ENCODE results near the gene BEND3.
"Not testable (repeated sequence)": the region's sequence is repeated elsewhere in the genome, so short reads cannot be mapped to it uniquely, and the experiment has no call there.

BEND3 gene

GRCh38 chr6:107101211-107101610 is 14.1 kb downstream of the BEND3 start:
- DNase-seq (ENCODE audit: low spot score in 2 of 2) = no peak
- H3K9me3 Mint-ChIP-seq = no peaks in the 10 kb centered on the region
- no peak for ATAC-seq (replicated peaks; ENCODE audit: extremely low read depth, poor library complexity, severe bottlenecking)
- no peak overlapping the region for H3K27ac Mint-ChIP-seq (ENCODE audit: low read depth)
- H3K27me3 Mint-ChIP-seq = no peaks in the 10 kb centered on the region
- no peaks in the 10 kb centered on the region for H3K36me3 Mint-ChIP-seq (ENCODE audit: insufficient read depth)
- H3K4me1 Mint-ChIP-seq = no peaks in the 10 kb centered on the region
- H3K4me3 Mint-ChIP-seq = no peak overlapping the region

- Mint-ChIP-seq H3K27me3 (no peaks in the 10 kb centered on the region), H3K4me1 (no peaks in the 10 kb centered on the region), H3K36me3 (ENCODE audit: insufficient read depth) (no peaks in the 10 kb centered on the region), H3K27ac (ENCODE audit: low read depth) (no peak overlapping the region), H3K4me3 (no peak overlapping the region), H3K9me3 (no peaks in the 10 kb centered on the region)
- DNase-seq (ENCODE audit: low spot score in 2 of 2) = no peak
- ATAC-seq (replicated peaks; ENCODE audit: extremely low read depth, poor library complexity, severe bottlenecking) = no peak
These were observed 16.6 kb downstream of the BEND3 start for GRCh38 chr6:107098436-107099307.

GRCh38 chr6:107084459-107084858 is 30.9 kb downstream of the BEND3 start:
- not testable (repeated sequence) for H3K4me1 Mint-ChIP-seq; H3K27me3 Mint-ChIP-seq; ATAC-seq (replicated peaks; ENCODE audit: extremely low read depth, poor library complexity, severe bottlenecking); DNase-seq (ENCODE audit: low spot score in 2 of 2); H3K9me3 Mint-ChIP-seq; H3K4me3 Mint-ChIP-seq; H3K27ac Mint-ChIP-seq (ENCODE audit: low read depth); H3K36me3 Mint-ChIP-seq (ENCODE audit: insufficient read depth)

- no peaks in the 10 kb centered on the region for H3K27me3 Mint-ChIP-seq
- H3K27ac Mint-ChIP-seq (ENCODE audit: low read depth) = no peak overlapping the region
- no peaks in the 10 kb centered on the region for H3K36me3 Mint-ChIP-seq (ENCODE audit: insufficient read depth)
- no peak overlapping the region for H3K4me3 Mint-ChIP-seq
- H3K9me3 Mint-ChIP-seq = no peaks in the 10 kb centered on the region
- ATAC-seq (replicated peaks; ENCODE audit: extremely low read depth, poor library complexity, severe bottlenecking) (no peak), DNase-seq (ENCODE audit: low spot score in 2 of 2) (no peak)
- H3K4me1 Mint-ChIP-seq = no peaks in the 10 kb centered on the region
These were observed 31.4 kb downstream of the BEND3 start for GRCh38 chr6:107083921-107084320.

GRCh38 chr6:107083047-107083768 is 32.1 kb downstream of the BEND3 start:
- H3K4me1 Mint-ChIP-seq = no peaks in the 10 kb centered on the region
- H3K4me3 Mint-ChIP-seq = no peak overlapping the region
- H3K27ac Mint-ChIP-seq (ENCODE audit: low read depth) = no peak overlapping the region
- no peaks in the 10 kb centered on the region for H3K27me3 Mint-ChIP-seq
- no peak for DNase-seq (ENCODE audit: low spot score in 2 of 2)
- no peaks in the 10 kb centered on the region for H3K36me3 Mint-ChIP-seq (ENCODE audit: insufficient read depth)
- H3K9me3 Mint-ChIP-seq = no peaks in the 10 kb centered on the region
- no peak for ATAC-seq (replicated peaks; ENCODE audit: extremely low read depth, poor library complexity, severe bottlenecking)

GRCh38 chr6:107082045-107082444 is 33.3 kb downstream of the BEND3 start:
- Mint-ChIP-seq H3K4me3 (no peak overlapping the region), H3K9me3 (no peaks in the 10 kb centered on the region), H3K4me1 (no peaks in the 10 kb centered on the region), H3K27me3 (no peaks in the 10 kb centered on the region), H3K36me3 (ENCODE audit: insufficient read depth) (no peaks in the 10 kb centered on the region), H3K27ac (ENCODE audit: low read depth) (no peak overlapping the region)
- no peak for ATAC-seq (replicated peaks; ENCODE audit: extremely low read depth, poor library complexity, severe bottlenecking)
- DNase-seq (ENCODE audit: low spot score in 2 of 2) = no peak

- DNase-seq (ENCODE audit: low spot score in 2 of 2) = no peak
These were observed 35.3 kb downstream of the BEND3 start for GRCh38 chr6:107080036-107080435.

GRCh38 chr6:107079429-107079828 is 35.9 kb downstream of the BEND3 start:
- Mint-ChIP-seq H3K4me3 (no peak overlapping the region), H3K27me3 (no peaks in the 10 kb centered on the region), H3K4me1 (no peaks in the 10 kb centered on the region), H3K9me3 (no peaks in the 10 kb centered on the region), H3K27ac (ENCODE audit: low read depth) (no peak overlapping the region), H3K36me3 (ENCODE audit: insufficient read depth) (no peaks in the 10 kb centered on the region)
- no peak for ATAC-seq (replicated peaks; ENCODE audit: extremely low read depth, poor library complexity, severe bottlenecking)
- DNase-seq (ENCODE audit: low spot score in 2 of 2) = no peak

More at GRCh38 chr6:107080036-107080435, 35.3 kb downstream of the BEND3 start:
- no peak for ATAC-seq (replicated peaks; ENCODE audit: extremely low read depth, poor library complexity, severe bottlenecking)
- H3K4me3 Mint-ChIP-seq = no peak overlapping the region
- H3K9me3 Mint-ChIP-seq = no peaks in the 10 kb centered on the region
- no peaks in the 10 kb centered on the region for H3K36me3 Mint-ChIP-seq (ENCODE audit: insufficient read depth)
- no peak overlapping the region for H3K27ac Mint-ChIP-seq (ENCODE audit: low read depth)
- H3K27me3 Mint-ChIP-seq = no peaks in the 10 kb centered on the region
- no peaks in the 10 kb centered on the region for H3K4me1 Mint-ChIP-seq

- Mint-ChIP-seq H3K9me3 (no peaks in the 10 kb centered on the region), H3K27me3 (no peaks in the 10 kb centered on the region), H3K4me1 (no peaks in the 10 kb centered on the region), H3K4me3 (no peak overlapping the region), H3K27ac (ENCODE audit: low read depth) (no peak overlapping the region), H3K36me3 (ENCODE audit: insufficient read depth) (no peaks in the 10 kb centered on the region)
- ATAC-seq (replicated peaks; ENCODE audit: extremely low read depth, poor library complexity, severe bottlenecking) (no peak), DNase-seq (ENCODE audit: low spot score in 2 of 2) (no peak)
These were observed 37.6 kb downstream of the BEND3 start for GRCh38 chr6:107077710-107078109.

- no peak for ATAC-seq (replicated peaks; ENCODE audit: extremely low read depth, poor library complexity, severe bottlenecking)
- DNase-seq (ENCODE audit: low spot score in 2 of 2) = no peak
- H3K27me3 Mint-ChIP-seq = no peaks in the 10 kb centered on the region
- no peaks in the 10 kb centered on the region for H3K36me3 Mint-ChIP-seq (ENCODE audit: insufficient read depth)
- no peak overlapping the region for H3K27ac Mint-ChIP-seq (ENCODE audit: low read depth)
- H3K4me3 Mint-ChIP-seq = no peak overlapping the region
- no peaks in the 10 kb centered on the region for H3K9me3 Mint-ChIP-seq
- no peaks in the 10 kb centered on the region for H3K4me1 Mint-ChIP-seq
These were observed 39.3 kb downstream of the BEND3 start for GRCh38 chr6:107075951-107076381.

GRCh38 chr6:107070686-107071085 is 44.6 kb downstream of the BEND3 start:
- ATAC-seq (replicated peaks; ENCODE audit: extremely low read depth, poor library complexity, severe bottlenecking) (no peak), DNase-seq (ENCODE audit: low spot score in 2 of 2) (no peak)
- no peaks in the 10 kb centered on the region for H3K27me3 Mint-ChIP-seq
- no peak overlapping the region for H3K4me3 Mint-ChIP-seq
- H3K4me1 Mint-ChIP-seq = no peaks in the 10 kb centered on the region
- no peak overlapping the region for H3K27ac Mint-ChIP-seq (ENCODE audit: low read depth)
- peaks cover 1% of the 10 kb centered on the region for H3K36me3 Mint-ChIP-seq (ENCODE audit: insufficient read depth)
- H3K9me3 Mint-ChIP-seq = no peaks in the 10 kb centered on the region

- H3K36me3 Mint-ChIP-seq (ENCODE audit: insufficient read depth) = peaks cover 1% of the 10 kb centered on the region
- ATAC-seq (replicated peaks; ENCODE audit: extremely low read depth, poor library complexity, severe bottlenecking) (no peak), DNase-seq (ENCODE audit: low spot score in 2 of 2) (no peak)
- no peak overlapping the region for H3K27ac Mint-ChIP-seq (ENCODE audit: low read depth)
- H3K4me1 Mint-ChIP-seq = peaks cover under 1% of the 10 kb centered on the region
- H3K27me3 Mint-ChIP-seq = no peaks in the 10 kb centered on the region
- no peak overlapping the region for H3K4me3 Mint-ChIP-seq
- H3K9me3 Mint-ChIP-seq = no peaks in the 10 kb centered on the region
These were observed 45.4 kb downstream of the BEND3 start for GRCh38 chr6:107069631-107070548.
